Kasumi-1 (cell line): Measurements from ENCODE around the gene ZNF397.
A peak's percentile ranks its signal among the peaks of the same experiment; 100 is the strongest.

ENCODE experiments used
- DNase-seq, 2 experiments: peaks; one replicate each; lab custom pipeline; 2025; lab: John Stamatoyannopoulos, UW

The ZNF397 gene

DNA sequence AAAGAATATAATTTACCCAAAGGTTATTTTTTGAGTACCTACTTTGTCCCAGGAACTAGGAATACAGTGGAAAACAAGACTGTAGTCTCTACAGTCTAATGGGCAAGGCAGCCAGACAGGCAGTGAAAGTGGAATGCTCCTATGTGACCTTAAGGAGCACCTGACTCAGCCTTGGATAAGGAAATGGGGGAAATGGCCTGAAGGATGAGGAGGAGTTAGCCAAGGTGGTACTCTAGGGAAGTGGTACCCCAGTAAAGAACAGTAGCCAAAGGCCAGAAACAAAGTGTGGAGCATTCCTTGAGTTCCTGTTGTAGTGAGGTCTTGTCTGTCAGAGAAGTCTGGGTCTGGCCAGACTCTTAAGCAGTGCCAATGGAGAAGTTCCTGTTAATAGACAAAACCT, 6.0 kb downstream of the ZNF397 start:
- no peak for DNase-seq

DNA sequence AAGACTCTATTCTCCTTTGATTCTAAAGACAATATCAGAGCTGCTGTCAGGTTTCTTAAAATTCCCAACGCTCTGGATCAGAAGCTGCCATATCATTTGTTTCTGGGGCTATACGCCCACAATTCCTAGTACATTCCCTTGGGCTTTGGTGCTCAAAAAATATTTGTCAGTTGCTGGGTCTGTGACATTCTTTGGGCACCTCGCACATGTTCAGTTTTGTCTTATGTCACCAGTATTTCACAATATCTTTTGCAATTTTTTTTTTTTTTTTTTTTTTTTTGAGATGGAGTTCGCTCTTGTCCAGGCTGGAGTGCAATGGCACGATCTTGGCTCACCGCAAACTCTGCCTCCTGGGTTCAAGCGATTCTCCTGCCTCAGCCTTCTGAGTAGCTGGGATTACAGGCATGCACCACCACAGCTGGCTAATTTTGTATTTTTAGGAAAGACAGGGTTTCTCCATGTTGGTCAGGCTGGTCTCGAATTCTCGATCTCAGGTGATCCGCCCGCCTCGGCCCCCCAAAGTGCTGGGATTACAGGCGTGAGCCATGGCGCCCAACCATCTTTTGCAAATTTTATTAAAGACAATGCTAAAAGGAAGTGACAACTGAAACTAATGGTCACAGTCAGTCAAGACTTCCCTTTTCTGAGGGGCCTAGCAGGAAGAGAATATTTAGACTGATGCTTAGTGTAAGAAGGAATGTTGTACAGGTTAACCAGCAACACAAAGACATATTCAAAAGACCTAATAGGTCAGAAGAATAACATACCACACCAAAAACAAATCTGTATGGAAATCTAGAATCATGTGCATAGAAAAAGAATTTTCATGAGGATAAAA, 6.8 kb downstream of the ZNF397 start:
- peak; percentile 37 to 38 for DNase-seq

DNA sequence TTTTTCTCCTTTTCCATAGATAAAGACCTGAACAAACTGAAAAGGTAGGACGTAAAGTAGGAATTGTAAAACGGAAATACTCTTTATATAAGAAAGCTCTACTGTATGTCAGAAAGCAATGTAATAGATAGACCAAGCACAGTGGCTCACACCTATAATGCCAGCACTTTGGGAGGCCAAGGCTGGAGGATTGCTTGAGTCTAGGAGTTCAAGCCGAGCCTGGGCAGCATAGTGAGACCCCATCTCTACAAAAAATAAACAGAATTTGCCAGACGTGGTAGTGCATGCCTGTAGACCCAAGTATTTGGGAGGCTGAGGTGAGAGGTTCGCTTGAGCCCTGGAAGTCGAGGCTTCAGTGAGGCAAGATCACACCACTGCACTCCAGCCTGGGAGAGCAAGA, 7.6 kb downstream of the ZNF397 start:
- DNase-seq: no peak

DNA sequence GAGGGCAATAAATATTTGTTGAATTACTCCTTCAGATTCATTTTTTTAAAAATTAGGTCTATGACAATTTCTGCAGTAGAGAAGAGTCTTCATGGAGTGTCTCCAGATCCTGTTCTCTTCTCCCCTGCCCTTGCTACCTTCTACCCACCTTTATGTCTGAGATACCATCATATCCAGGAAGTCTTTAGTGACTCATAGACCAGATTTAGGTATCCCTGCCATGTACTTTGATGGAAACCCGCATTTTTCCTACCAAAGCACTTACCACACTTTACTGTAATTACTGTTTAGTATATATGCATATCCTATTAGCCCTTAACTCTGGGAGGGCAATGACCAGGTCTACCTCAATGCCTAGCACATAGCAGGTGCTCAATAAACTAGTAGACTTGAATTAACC, 11.6 kb downstream of the ZNF397 start:
- no peak for DNase-seq

DNA sequence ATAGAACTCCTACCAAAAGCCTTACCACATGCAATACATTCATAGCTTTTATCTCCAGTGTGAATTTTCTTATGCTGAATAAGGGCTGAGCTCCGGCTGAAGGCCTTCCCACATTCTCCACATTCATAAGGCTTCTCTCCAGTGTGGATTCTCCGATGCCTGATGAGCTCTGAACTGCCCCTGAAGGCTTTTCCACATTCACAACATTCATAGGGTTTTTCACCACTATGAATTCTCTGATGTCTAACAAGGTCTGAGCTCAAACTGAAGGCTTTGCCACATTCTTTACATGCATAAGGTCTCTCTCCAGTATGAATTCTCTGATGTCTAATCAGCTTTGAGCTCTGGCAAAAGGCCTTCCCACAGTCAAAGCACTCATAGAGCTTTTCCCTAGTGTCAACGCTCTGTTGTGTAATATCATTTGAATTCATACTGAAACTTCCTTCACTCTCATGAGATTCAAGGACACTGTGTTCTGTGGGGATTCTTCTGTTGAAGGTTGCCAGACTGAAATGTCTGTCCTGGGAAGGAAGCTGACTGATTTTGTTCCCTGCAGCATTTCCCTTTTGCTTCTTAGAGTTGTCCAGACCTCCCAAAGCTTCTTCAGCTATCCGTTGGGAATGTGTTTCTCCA, 12.9 kb downstream of the ZNF397 start:
- no peak for DNase-seq

DNA sequence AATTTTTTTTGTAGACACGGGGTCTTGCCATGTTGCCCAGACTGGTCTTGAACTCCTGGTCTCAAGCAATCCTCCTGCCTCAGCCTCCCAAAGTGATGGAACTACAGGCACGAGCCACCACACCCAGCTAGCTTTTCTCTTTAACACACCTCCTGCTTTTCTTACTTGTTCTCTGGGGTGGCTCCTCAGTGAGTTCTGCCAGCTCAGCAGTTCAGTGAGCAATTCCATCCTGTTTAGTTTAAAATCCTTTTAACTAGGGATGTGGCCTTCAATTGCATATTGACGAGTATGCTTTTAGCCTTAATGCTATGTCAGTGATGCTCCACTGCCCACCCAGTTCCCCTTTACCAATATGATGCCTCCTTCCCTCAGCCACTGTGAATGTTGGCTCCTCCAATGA, 16.1 kb downstream of the ZNF397 start:
- no peak for DNase-seq

DNA sequence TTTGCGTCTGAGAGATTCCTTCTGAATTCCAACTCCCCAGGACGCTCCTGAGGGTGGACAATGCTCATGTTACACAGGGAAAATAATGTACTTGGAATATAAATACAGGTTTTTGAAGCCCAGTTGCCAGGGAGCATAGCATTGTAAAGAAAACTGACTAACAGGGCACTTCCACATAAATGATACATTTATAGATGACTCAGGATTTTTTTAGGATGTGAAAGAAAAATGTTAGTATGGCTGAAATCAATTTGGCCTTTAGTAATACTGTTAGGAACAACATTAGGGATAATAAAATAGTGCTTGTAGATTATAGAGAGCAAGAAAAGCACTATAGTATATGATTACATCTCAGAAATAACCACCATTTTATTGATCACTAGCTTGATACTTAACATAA, 23.6 kb downstream of the ZNF397 start:
- DNase-seq: no peak

DNA sequence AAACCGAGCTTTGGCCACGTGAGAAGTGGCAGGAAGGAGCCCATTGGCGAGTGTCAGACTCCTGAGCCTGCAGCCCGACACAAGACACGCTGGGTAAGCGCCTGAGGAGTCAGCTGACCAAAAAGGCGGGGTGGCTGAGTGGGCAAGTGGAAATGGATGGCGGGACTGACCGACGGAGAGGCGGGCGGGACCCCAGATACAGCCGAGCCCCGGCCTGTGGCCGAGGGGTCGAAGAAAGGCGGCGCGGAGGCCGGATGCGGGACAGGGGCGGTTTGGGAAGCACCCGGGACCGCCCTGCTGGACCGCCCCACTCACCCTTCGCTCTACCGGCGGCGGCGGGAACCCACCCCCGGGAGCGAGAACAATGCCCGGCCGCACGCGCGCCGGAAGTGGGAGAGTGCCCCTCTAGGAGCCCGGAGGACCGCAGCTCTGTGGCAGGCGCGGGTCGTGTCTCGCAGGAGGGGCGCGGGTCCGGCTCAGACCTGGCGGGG, 26.4 kb downstream of the ZNF397 start:
- no peak for DNase-seq

DNA sequence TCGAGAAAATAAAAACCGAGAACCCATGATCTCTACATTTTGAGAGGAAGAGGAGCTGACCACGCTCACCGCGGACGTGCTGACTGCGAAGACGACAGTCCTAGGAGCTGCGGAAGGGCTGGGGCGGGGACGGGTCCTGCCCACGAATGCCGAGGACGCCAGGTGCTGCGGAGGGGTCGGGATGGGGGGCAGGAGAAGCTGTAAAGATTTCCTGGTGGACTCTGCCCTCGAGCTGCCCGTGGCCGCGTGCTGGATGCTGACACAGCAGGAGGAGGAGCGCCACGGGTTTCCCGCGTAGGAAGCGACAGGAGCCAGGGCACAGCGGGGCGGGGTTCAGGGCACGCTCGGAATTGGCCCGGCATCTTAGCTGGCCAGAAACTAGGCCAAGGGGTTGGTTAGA, 27.0 kb downstream of the ZNF397 start:
- no peak for DNase-seq

DNA sequence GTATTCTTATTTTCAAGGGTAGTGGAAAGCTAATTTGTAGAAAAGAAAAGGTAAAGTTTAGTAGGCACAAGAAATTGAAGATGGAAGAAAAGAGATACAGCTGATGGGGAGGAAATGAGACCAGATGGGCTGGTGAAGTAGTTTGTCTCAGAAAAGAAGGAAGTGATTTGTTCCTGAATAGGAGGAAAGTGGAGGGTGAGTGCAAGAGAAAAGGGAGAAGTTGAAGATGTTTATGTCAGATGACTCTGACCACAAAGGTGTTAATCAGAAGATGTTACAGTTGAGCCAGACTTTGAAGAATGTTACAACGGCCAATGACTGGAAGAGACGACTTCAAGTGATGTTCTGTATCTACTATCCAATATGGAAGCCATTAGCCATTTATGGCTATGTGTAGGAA, 28.0 kb downstream of the ZNF397 start:
- DNase-seq: peak; percentile 63 to 73

DNA sequence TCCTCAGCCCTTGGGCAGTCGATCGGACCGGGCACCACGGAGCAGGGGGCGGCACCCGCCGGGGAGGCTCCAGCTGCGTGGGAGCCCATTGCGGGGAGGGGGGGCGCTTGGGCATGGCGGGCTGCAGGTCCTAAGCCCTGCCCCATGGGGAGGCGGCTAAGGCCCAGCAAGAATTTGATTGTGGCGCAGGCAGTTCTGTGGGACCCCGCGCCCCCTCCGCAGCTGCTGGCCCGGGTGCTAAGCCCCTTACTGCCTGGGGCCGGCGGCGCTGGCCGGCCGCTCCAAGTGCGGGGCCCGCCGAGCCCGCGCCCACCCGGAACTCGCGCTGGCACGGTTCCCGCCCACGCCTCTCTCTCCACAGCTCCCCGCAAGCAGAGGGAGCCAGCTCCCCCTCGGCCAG, 30.8 kb downstream of the ZNF397 start:
- no peak for DNase-seq

DNA sequence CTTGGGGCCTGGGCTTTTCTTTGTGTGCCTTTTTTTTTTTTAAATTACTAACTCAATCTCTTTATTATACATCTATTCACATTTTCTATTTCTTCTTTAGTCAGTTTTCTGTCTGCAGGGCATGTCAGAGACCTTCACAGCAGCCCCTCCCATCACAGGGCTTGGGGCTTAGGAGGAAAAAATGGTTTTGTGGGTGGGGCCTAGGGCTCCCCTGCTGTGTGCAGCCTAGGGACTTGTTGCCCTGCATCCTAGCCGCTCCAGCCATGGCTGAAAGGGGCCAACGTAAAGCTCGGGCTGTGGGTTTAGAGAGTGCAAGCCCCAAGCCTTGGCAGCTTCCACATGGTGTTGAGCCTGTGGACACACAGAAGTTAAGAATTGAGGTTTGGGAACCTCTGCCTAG, 35.4 kb downstream of the ZNF397 start:
- no peak for DNase-seq

DNA sequence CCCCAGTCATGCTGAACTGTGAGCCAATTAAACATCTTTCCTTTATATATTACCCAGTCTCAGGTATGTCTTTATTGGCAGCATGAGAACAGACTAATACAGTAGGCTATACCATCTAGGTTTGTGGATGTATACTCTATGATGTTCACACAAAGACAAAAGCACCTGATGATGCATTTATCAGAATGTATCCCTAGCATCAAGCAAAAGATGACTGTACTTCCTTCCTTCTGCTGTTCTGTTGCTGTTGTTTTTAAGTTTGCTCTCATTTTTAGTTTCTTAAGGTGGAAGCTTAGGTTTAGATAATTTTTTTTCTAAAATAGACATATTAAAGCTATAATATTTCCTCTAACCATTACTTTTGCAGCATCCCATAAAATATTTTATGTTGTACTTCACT, 36.8 kb downstream of the ZNF397 start:
- DNase-seq: no peak

DNA sequence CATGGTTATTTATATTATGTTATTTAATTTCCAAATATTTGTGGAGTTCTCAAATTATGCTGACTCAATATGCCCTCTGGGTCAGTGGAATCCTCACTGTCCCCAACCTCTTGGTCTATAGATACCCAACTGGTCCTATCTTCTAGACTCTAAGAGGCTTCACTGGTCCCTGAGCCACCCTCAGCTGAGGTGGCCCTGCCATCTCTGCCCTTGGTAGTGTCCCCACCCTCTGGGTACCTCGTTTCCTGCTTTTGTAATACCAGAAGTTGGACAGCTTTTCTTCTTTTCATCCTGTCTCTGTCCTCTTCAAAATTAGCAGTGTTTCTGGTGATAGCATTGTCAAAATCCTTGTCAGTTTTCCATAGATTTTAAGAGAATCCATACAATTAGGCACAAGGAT, 37.3 kb downstream of the ZNF397 start:
- no peak for DNase-seq

DNA sequence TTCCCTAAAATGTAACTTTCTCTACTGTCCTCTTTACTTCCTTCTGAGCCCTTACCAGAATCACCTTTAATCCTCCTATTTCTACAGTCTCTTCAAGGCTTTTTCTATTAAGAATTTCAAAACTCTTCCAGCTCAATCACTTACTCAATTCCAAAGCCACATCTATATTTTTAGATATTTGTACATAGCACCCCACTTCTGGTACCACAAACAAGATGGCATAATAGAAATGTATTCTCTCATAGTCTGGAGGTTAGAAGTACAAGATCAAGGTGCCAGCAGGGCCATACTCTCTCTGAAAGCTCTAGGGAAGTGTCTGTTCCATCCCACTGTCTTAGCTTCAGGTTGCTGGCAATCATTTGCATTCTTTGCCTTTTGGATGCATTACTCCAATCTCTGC, 38.1 kb downstream of the ZNF397 start:
- DNase-seq: no peak

DNA sequence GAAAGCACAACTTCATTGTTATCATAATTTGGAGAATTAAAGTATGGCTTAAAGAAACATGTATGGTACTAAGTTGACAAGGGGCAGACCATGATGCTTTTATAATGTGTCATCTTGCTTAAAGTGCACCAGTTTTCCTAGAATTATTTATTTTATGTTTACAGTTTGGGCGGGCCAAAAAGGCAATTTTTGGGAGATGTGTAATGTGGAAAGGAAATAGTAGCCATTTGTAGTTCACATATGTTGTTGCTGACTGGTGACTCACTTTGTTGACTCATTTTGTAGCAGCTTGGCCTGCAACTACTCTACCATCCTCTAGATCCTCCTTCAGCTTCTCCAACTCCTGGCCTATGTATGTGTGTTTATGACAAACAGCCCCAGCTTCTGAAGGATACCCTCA, 41.5 kb downstream of the ZNF397 start:
- no peak for DNase-seq

DNA sequence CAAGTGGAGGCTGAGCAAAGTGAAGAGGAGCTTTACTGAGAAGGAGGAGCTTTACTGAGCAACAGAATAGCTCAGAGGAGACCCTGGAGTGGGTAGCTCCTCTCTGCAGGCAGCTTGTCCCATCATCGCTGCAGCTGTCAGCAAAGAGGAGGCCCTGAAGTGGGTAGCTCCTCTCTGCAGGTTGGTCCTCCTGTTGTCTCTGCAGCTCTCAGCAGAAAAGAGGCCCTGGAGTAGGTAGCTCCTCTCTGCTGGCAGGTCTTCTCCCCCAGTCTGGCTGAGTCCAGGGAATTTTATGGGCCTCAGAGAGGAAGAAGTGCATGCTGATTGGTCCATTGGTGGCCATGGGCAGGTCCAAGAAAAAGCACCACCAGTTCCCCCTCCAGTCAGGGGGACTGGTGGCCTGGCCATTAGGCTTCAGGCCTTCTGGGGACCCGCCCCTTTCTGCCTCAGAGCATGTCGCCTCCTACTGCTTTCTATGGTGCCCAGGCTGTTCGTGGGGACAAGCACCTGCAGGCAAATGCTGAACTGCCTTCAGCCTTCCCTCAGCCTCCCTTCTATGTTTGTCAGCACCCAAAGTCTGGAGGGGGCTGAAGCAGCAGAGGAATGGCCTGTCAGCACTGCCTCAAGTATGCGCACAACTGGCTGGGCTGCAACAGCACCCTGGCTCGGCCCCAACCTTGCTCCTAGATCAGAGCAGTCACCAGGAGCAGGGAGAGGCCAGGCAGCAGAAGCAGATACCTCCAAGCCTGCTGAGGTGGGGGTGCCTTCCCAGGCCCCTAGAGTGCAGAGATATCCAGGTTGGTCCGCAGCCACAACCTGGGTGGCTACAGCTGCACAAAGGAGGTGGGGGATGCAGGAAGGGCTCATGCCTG, 43.3 kb downstream of the ZNF397 start:
- no peak for DNase-seq

DNA sequence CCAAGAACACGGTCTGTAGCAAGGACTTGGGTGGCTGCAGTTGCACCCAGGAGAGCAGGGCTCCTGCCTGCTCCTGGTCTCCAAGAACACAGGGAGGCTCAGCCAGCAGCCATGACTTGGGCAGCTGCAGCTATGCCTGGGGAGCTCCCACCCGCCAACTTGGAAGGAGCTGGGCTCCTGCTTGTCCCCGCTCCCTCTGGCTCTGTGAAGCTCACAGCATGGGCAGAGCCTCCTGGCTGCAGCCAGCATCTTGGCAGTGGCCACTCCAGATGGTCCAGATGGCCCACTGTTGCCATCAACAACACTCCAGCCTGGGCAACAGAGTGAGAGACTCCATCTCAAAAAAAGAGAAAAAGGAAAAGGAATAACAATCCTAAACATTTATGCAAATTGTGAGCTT, 44.0 kb downstream of the ZNF397 start:
- DNase-seq: no peak

DNA sequence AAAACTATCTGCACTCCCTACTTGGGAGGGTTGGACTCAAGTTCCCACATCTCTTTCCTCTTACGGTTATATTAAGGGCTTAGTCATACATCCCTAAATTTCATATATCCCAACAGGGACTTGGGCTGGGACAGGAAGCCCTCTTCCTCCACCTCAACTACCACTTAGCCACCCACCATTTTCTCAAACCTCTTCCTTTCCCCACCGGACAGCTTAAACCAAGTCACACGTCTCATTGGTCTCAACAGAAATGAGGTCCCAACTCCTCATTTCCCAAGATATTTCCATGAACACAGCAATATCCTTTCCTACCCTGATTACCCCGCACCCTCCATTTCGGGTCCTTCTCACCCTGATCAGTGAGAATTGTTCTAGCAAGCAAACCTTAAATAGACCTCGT, 48.5 kb downstream of the ZNF397 start:
- DNase-seq: peak in 1 of 2 experiments; percentile 18

DNA sequence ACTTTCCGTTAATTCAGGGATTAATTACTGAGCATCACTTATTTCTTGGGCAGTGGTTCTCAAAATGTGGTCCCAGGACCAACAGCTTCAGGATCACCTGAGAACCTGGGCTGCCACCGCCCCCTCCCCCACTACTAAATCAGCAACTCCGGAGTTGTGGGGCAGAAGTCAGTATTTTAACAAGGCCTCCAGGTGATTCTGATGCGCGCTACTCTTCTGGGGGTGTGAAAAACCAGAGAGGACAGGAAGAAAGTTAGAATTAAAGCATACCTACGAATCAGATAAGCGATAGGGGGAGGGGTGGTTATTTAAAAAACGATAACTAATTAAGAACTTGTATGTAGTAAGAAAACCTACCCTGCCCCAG, 48.9 kb downstream of the ZNF397 start:
- DNase-seq: no peak

DNA sequence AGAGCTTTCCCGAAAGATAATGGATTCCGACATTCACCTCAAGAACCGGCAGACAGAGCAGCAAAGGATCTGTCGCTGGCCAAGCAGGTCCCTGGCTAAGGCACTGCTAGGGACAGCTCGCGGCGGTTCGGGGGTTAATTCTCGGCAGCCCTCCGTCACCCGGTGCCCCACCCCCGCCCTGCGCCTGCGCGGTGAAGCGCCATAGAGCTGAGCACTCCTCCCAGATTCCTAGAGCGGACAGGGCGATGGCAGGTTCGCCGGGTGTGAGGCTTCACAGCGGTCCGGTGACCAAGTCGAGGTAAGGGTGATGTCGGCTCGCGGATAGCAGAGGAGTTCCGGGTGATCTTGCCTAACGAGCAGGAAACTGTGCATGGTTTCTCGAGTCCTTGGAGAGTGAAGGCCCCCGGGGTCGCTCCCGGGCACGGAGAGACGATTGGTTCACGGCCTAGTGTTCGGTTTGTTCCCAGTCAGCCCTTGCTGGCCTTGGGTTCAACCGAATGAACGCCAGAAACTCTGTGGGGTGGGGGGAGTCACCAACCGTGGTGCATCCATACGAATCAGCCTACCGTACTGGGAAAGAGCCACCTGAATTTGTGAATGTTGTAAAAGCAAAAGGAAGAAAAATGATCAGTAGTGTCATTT, 49.4 kb downstream of the ZNF397 start, which contains the start of gene ZSCAN30:
ZSCAN30 (minus strand) TSS at position 136 of the 642 bp plus-strand sequence. CDS start 25,877 bp downstream, outside the sequence.
- peak; percentile 92 to 95 for DNase-seq

DNA sequence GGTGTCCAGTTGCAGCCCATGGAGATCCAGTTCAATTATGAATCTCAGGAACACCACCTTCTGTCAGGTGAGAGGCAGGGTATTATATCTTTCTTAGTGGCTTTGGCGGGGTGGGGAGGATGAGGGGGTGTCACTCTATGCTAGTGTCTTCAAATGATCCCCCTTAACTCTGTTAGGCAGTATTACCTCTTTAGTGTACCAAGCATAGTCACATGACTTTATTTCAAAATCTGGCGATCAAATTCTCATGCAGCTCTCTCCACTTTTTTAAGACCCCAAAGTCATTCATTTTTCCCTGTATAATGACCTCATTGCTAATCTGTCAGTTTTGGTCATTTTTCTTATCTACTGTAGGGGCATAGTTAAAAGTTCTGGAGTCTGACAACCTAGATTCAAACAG, 50.3 kb downstream of the ZNF397 start:
- no peak for DNase-seq
